Body of pancreas (tissue), 4 donors: ENCODE measurements around the gene BARX1.

Source experiments
- CTCF ChIP-seq, 7 experiments: fragments of 450-650 bp in 4 of 7; fragments of 200-600 bp in 3 of 7; sonication (generic) in 3 of 7; IDR thresholded peaks; one replicate each; pipeline ENCODE4 v1.5.1; 2016 to 2019; ENCODE audit warnings: antibody characterized with exemption in 7 of 7
- POLR2A ChIP-seq, 3 donors: fragments of 450-650 bp; IDR thresholded peaks; one replicate each; pipeline ENCODE4 v1.6.1; 2016; ENCODE audit warnings: antibody characterized with exemption in 3 of 3, mild to moderate bottlenecking in 2 of 3

GRCh38 chr9:93955111-93955980 lies at the start of gene BARX1:
- TF ChIP-seq CTCF (IDR thresholded peaks at IDR 0.05): no peak
- no peak for TF ChIP-seq POLR2A (IDR thresholded peaks at IDR 0.05)
